Spleen (tissue), 11 donors: ENCODE data around the gene ZNF878. TPM values are rescaled to one million over a fixed set of nuclear protein-coding genes. Genes with fewer than 3 reads are reported as not detected.
A peak's percentile ranks its signal among the peaks of the same experiment; 100 is the strongest.

Source experiments
- DNase-seq: peaks from one replicate; pipeline ENCODE4 v3.0.0-alpha.2; 2020
- H3K27ac ChIP-seq, 8 donors: fragments of 200-600 bp; sonication (generic) in 7 of 8; 1 replicate in 4 of 8; 2 replicates in 4 of 8; pipeline versions ENCODE4 v1.5.0 to v1.8.0; 2016 to 2021; ENCODE audit warnings: inconsistent platforms in 4 of 8, mild to moderate bottlenecking in 4 of 8, moderate library complexity in 1 of 8
- H3K27me3 ChIP-seq, 7 donors: fragments of 200-600 bp; sonication (generic) in 6 of 7; replicated peaks in 1 of 7; 1 replicate in 4 of 7; 2 replicates in 3 of 7; pipeline versions ENCODE4 v1.5.0 to v1.8.0; 2016 to 2021; ENCODE audit warnings: inconsistent platforms in 3 of 7, mild to moderate bottlenecking in 1 of 7
- H3K36me3 ChIP-seq, 6 donors: fragments of 200-600 bp; sonication (generic) in 5 of 6; 1 replicate in 4 of 6; 2 replicates in 2 of 6; pipeline versions ENCODE4 v1.5.0 to v1.8.0; 2016 to 2021; ENCODE audit warnings: inconsistent platforms in 2 of 6
- H3K4me1 ChIP-seq, 6 donors: fragments of 200-600 bp; sonication (generic) in 5 of 6; 1 replicate in 3 of 6; 2 replicates in 3 of 6; pipeline versions ENCODE4 v1.5.0 to v1.8.0; 2016 to 2021; ENCODE audit warnings: inconsistent platforms in 3 of 6
- H3K4me3 ChIP-seq, 8 donors: fragments of 200-600 bp; sonication (generic) in 7 of 8; 1 replicate in 4 of 8; 2 replicates in 4 of 8; pipeline versions ENCODE4 v1.5.0 to v1.8.0; 2016 to 2021; ENCODE audit warnings: inconsistent platforms in 4 of 8, mild to moderate bottlenecking in 4 of 8, moderate library complexity in 2 of 8
- H3K9me3 ChIP-seq, 8 donors: fragments of 200-600 bp; sonication (generic) in 7 of 8; 1 replicate in 4 of 8; 2 replicates in 4 of 8; pipeline versions ENCODE4 v1.5.0 to v1.8.0; 2016 to 2021; ENCODE audit warnings: inconsistent platforms in 4 of 8
- CTCF ChIP-seq, 11 experiments: fragments of 200-600 bp in 7 of 11; fragments of 450-650 bp in 4 of 11; sonication (generic) in 4 of 11; IDR thresholded peaks in 8 of 11; conservative IDR thresholded peaks in 3 of 11; 1 replicate in 7 of 11; 2 replicates in 4 of 11; pipeline versions ENCODE4 v1.4.0 to v1.8.0; 2016 to 2021; ENCODE audit warnings: antibody characterized with exemption in 11 of 11, inconsistent platforms in 4 of 11, mild to moderate bottlenecking in 1 of 11
- POLR2A ChIP-seq, 3 donors: fragments of 450-650 bp; IDR thresholded peaks; one replicate each; pipeline ENCODE4 v1.5.1; 2017; ENCODE audit warnings: antibody characterized with exemption in 3 of 3, mild to moderate bottlenecking in 1 of 3
- POLR2AphosphoS5 ChIP-seq, 3 donors: sonication (generic); formaldehyde crosslinking; IDR thresholded peaks; one replicate each; pipeline ENCODE4 v1.5.1; 2017; ENCODE audit warnings: antibody characterized with exemption in 3 of 3
- WGBS, 5 donors: extraction: QIAGEN DNeasy Blood & Tissue Kit in 3 of 5; methylation state at CpG; one replicate each; pipeline versions ENCODE4 v1.1.5 to v1.1.7; 2013 to 2018; 5-methylcytosine and 5-hydroxymethylcytosine counted together
- intact Hi-C: fragments of 100-400 bp; cut with DNase I; formaldehyde crosslinking; loops from one replicate; pipeline ENCODE4 v1.15.0; 2023; ENCODE audit warnings: low total_unique reads
- polyA plus RNA-seq, 3 donors: library from polyadenylated mRNA; stranded (reverse); fragments of 200-250 nt; gene quantifications; one replicate each; pipeline ENCODE4 v1.2.1, GENCODE V29; 2013
- total RNA-seq, 7 donors: library from RNA; depleted of rRNA in 3 of 7; stranded (reverse); fragments of >200 nt in 3 of 7; fragmentation: NEBNext Ultra II Directional in 4 of 7; extraction: Animal tissue kit (Norgen Biotek cat#: 25700) in 4 of 7; gene quantifications; one replicate each; pipeline versions ENCODE4 v1.1.0 to v1.2.1, GENCODE V29; 2016 to 2021
- donor health status: healthy with polysubstance abuse.
- donor health status: DM: no; HTN: no; CAD: no; lungs with moderate emphysema.
- donor health status: DM: no; HTN: no; CAD: no.
- donor health status: Bipolar disorder and iron deficiency.
- donor health status: healthy.
- donor health status: DM: no; HTN: no; CAD: no.
- donor health status: DM: yes; HTN: yes; CAD: no.

ZNF878 gene
- total and polyA plus RNA-seq, 10 donors: 0.05 to 0.36 (median 0.15) TPM; not detected in 6

- DNase-seq: no peak
- Histone ChIP-seq H3K9me3 (no peaks in the 10 kb centered on the region), H3K4me3 (no peak overlapping the region), H3K4me1 (peaks cover 4 to 35% (median 20%) of the 10 kb centered on the region in 6 donors), H3K36me3 (no peaks in the 10 kb centered on the region), H3K27ac (no peak overlapping the region), H3K27me3 (peaks cover 0 to 30% (median 0%) of the 10 kb centered on the region in 7 donors)
- WGBS, 5 donors: 85 to 91% (median 86%) methylated on average over 5 of the region's 5 CpGs
- no peak for TF ChIP-seq CTCF (IDR thresholded peaks at IDR 0.05 in 8 of 11, conservative IDR thresholded peaks at IDR 0.05 in 3 of 11)
- no peak for TF ChIP-seq POLR2A (IDR thresholded peaks at IDR 0.05)
- no peak for TF ChIP-seq POLR2AphosphoS5 (IDR thresholded peaks at IDR 0.05)
- intact Hi-C loops: no loop called here
Measured at GRCh38 chr19:12055784-12056183, 3.0 kb upstream of the ZNF878 start.

GRCh38 chr19:12052091-12052496, 667 bp downstream of the ZNF878 start:
- Histone ChIP-seq H3K9me3 (peaks cover 0 to 5% (median 0%) of the 10 kb centered on the region in 8 donors), H3K36me3 (no peaks in the 10 kb centered on the region), H3K27me3 (peaks cover 0 to 30% (median 0%) of the 10 kb centered on the region in 7 donors), H3K4me1 (peaks cover 4 to 23% (median 16%) of the 10 kb centered on the region in 6 donors), H3K27ac (peak overlapping the region in 4 of 8 donors; percentile 65 to 73 (median 70)), H3K4me3 (peak overlapping the region; percentile 28 to 80 (median 54))
- no peak for TF ChIP-seq CTCF (IDR thresholded peaks at IDR 0.05 in 8 of 11, conservative IDR thresholded peaks at IDR 0.05 in 3 of 11)
- no peak for TF ChIP-seq POLR2AphosphoS5 (IDR thresholded peaks at IDR 0.05)
- no peak for TF ChIP-seq POLR2A (IDR thresholded peaks at IDR 0.05)
- intact Hi-C loops: no loop called here
- WGBS, 5 donors: 1 to 2% (median 2%) methylated on average over 14 of the region's 14 CpGs
- DNase-seq: no peak

GRCh38 chr19:12047868-12048267, 4.9 kb downstream of the ZNF878 start:
- H3K27ac ChIP-seq: no peak overlapping the region
- 94 to 100% (median 97%) methylated on average over 2 of the region's 2 CpGs for WGBS, 5 donors
- H3K27me3 ChIP-seq: peaks cover 0 to 9% (median 0%) of the 10 kb centered on the region in 7 donors
- intact Hi-C loops: no loop called here
- peaks cover 0 to 26% (median 0%) of the 10 kb centered on the region in 6 donors for H3K36me3 ChIP-seq
- no peak overlapping the region for H3K4me3 ChIP-seq
- no peak for DNase-seq
- TF ChIP-seq POLR2A (IDR thresholded peaks at IDR 0.05): no peak
- no peak for TF ChIP-seq CTCF (IDR thresholded peaks at IDR 0.05 in 8 of 11, conservative IDR thresholded peaks at IDR 0.05 in 3 of 11)
- no peak for TF ChIP-seq POLR2AphosphoS5 (IDR thresholded peaks at IDR 0.05)
- H3K4me1 ChIP-seq: peaks cover 4 to 17% (median 10%) of the 10 kb centered on the region in 6 donors
- peaks cover 15 to 45% (median 35%) of the 10 kb centered on the region in 8 donors for H3K9me3 ChIP-seq

GRCh38 chr19:12043752-12044422, 8.9 kb downstream of the ZNF878 start:
- no peak for DNase-seq
- intact Hi-C loops: no loop called here
- H3K36me3 ChIP-seq: peaks cover 0 to 26% (median 0%) of the 10 kb centered on the region in 6 donors
- H3K27me3 ChIP-seq: no peaks in the 10 kb centered on the region
- TF ChIP-seq CTCF (IDR thresholded peaks at IDR 0.05 in 8 of 11, conservative IDR thresholded peaks at IDR 0.05 in 3 of 11) (no peak), POLR2A (IDR thresholded peaks at IDR 0.05) (no peak), POLR2AphosphoS5 (IDR thresholded peaks at IDR 0.05) (no peak)
- no peak overlapping the region for H3K4me3 ChIP-seq
- no peak overlapping the region for H3K27ac ChIP-seq
- H3K9me3 ChIP-seq: peaks cover 15 to 72% (median 59%) of the 10 kb centered on the region in 8 donors
- no peaks in the 10 kb centered on the region for H3K4me1 ChIP-seq
- 94 to 97% (median 95%) methylated on average over 5 of the region's 5 CpGs for WGBS, 5 donors
